Activated T-cell treated with anti-CD3 and anti-CD28 coated beads, Interleukin-2, amount 50 U/mL, for 48 hours (primary cell): ENCODE measurements around the gene RPS15.
"Not testable (repeated sequence)": the region's sequence is repeated elsewhere in the genome, so short reads cannot be mapped to it uniquely, and the experiment has no call there.

ENCODE experiments used
- DNase-seq, 2 experiments: peaks; one replicate each; pipeline ENCODE4 v3.0.0-alpha.2; 2020

The RPS15 gene

DNA sequence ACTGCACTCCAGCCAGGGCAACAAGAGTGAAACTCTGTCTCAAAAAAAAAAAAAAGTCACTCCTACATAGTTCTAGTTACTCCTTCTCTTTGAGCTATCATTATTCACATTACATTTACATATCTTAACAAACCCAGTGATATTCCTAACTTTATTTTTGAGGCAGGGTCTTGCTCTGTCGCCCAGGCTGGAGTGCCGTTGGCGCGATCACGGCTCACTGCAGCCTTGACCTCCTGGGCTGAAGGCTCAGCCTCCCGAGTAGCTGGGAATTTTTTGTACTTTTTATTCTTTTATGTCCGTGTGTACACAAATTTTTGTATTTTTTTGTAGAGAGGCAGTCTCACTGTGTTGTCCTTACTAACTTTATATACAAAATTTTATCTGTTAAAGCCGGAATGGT is 587 bp upstream of the RPS15 start:
- DNase-seq: no peak

DNA sequence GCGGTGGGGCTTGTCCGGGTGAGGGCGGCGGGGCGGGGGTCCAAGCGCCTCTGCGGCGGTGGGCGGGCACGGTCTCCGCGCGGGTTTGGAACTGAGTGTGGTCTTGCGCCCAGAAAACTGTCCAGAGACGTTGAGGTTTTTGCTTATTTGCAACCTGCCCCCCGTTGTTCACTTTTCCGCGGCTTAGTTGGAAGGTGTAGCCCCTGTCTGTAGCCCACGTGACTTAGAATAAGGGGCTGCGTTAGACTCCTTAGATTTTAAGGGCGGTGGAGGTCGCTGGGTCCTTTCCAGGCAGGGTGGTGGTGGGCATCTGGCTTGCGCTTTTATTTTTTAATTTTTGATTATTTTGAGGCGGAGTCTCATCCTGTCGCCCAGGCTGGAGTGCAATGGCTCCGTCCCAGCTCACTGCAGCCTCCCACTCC is 748 bp downstream of the RPS15 start:
- no peak for DNase-seq

DNA sequence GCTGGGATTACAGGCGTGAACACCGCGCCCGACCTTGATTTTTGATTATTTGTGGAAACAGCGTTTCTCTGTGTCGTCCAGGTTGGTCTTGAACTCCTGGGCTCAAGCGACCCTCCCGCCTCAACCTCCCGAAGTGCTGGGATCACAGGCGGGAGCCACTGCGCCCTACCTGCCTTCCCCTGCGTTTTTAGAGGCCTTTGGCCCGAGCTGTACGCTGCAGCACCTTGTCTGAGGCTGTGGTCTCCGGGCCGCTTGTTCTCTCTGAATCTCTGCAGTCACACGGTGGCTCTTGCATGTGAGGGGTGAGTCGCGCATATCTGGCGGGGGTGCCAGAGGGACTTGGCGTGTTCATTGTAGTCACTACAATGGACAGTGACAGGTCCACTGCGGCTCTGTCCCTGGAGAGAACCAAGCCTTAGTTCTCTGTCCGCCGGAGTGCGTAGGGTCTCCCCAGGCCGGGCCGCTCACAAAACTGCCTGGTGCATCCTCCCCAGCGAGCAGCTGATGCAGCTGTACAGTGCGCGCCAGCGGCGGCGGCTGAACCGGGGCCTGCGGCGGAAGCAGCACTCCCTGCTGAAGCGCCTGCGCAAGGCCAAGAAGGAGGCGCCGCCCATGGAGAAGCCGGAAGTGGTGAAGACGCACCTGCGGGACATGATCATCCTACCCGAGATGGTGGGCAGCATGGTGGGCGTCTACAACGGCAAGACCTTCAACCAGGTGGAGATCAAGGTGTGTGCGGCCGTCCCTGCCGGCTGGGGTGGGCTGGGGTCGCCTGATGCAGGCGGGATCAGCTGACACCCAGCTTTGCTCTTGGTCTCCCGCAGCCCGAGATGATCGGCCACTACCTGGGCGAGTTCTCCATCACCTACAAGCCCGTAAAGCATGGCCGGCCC is 1.6 kb downstream of the RPS15 start:
- DNase-seq: not testable (repeated sequence)

DNA sequence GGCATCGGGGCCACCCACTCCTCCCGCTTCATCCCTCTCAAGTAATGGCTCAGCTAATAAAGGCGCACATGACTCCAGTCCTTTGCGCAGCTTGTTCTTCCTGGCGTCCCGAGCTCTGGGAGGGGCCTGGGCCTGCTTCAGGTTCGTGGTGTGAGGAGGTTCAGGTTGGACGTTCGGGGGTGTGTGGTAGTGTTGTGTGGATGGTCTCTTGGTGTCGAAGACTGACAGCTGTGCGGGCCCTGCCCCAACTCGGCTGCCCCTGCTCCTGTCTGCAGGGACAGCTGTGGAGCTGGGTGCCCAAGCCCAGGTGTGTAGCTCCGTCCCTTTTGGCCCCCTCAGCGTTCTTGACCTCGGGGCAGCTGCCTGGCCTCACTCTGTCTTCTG is 2.2 kb downstream of the RPS15 start:
- no peak for DNase-seq

DNA sequence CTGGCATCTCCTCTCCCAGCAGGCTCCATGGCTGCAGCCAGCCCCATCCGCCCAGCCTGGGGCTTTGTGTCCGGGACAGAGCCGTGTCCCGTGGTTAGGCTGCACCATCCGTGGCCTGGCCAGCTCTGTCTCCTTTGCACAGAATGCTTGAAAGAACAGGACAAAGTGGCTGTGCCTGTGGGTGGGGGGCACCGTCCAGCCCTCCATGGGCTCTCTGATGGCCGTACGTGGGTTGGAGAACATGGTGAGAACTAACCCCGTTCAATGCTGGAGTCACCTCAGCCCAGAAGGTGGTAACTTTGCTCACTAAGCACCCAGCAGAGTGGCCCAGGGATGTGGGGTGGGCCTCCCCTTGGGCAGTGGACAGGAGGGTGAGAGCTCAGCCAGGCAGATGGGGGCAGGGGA is 2.8 kb downstream of the RPS15 start:
- DNase-seq: no peak

DNA sequence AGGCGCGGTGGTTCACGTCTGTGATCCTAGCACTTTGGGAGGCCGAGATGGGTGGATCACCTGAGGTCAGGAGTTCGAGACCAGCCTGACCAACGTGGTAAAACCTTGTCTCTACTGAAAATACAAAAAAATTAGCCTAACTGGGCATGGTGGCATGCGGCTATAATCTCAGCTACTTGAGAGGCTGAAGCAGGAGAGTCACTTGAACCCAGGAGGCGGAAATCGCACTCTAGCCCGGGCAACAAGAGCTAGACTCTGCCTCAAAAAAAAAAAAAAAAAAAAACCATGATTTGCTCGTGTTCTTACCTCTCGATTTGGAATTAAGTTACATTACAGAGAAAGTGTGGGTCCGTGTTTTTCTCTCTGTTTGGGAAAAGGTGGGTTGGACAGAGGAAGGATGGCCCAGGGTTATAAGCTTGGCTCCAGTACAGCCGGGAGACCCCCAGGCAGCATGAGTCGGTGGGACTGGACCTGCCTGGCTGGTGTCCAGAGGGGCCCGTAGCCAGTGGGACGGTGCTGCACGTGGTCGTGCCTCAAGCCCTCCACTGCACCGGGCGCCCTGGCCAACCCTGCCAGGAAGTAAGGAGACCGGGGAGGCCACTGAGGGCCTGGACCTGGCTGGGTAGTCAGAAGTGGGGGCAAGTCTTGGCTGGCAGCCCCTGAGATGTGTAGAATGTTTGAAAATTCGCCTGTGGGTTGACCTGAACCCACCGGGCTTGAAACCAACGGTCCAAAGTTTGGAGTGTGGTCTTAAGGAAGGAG is 3.7 kb downstream of the RPS15 start:
- DNase-seq: no peak

DNA sequence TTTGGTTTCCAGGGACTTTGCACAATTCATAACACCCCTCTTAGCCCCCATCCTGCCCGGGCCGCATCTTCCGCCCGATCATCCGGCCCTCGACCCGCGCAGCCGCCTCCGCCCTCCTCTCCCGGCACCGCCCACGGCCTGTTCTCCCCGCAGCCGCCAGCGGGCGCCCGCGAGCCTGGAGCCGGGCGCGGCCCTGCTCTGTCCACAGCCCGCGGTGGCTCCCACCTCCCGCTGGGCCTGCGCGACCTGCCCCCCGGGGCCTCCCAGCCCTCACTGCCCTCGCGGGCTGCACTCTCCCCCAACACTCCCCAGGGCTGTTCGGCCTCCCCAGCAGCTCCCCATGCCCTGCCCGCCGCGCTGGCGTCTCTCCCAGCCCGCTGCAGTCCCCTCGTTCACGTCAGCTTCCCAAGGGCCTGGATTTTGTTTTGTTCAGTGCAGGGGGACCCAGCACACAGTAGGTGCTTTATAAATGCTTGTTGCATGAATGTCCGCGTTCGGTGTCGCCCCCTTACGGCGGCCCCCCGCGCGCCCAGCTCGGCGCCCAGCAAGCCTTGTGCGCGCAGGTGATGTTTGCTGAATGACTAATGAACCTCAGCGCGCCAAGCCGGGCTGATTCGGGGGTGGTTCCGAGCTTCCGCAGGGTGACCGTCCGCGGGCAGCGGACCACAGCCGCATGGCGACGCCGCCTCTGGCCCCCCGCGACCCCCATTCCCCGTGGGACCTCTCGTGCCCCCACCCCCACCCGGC is 7.2 kb downstream of the RPS15 start:
- DNase-seq: peak; percentile 86 to 90

DNA sequence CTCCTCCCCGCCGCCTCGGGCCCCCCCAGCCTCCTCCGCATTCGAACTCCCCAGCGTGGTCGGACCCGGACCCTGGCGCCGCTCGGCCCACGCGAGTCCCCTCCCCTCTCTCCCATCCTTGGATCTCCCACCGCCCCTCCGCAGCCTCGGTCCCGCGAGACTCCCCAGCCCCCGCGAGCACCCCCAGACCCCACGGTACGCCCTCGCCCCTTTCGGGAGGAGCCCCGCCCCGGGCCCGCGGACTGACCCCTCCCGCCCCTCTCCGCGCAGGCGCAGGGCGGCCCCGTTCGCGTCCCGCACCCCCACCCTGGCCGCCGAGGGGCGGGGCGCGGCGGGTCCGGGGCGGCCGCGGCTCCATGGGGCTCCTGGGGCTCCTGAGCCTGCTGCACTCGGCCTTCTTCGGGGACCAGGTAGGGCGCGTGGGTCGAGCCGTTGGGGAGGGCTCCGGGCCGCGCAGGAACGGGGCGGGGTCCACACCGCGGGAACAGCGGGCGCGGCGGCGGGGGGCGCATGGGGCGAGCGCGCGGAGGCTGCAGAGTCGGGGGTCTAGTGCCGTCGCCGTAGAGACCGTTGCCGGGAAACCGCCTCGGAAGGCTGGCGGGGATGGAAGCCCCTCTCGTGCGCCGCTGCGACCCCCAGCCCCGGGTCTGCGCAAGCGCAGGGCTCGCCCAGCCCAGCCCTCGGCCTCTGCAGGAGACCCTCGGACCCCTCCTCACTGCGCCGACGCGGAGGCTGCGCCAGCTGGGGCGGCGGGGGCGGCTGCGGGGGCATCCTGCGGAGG is 7.9 kb downstream of the RPS15 start:
- DNase-seq: peak in 1 of 2 experiments; percentile 49

DNA sequence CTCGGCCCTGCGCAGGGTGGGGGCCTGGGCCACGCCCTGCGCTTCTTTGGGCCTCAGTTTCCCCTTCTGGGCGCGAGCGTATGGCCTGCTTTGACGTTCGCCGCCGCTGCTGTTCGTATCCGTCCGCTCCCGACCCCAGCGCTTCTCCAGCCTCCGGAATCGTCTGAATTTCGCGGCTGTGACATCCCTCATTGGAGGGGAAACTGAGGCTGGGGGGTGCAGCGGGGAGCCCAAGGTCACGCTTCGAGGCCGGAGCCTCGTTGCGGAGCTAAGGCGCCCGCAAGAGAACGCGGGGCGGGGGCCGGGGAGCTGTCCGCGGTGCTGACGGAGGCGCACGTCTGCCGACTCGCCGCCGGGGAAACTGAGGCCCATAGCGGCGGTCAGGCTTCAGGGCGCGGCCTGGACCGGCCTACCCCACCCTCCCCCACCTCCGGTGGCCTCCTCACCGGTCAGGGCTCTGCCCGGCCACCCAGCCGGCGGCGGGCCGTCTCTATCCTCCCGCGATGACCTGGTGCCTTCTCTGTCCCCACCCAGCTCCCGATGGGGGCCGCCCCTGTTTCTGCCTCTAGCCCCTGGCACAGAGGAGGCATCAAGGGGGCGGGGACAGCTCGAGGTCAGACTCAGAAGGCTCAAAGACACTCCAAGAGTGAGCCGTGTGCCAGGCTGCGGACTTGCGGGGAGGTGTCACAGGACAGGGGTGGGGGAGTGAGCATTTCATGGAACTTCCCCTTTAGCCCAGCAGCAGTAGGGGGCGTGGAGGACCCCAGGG is 8.7 kb downstream of the RPS15 start:
- no peak for DNase-seq

DNA sequence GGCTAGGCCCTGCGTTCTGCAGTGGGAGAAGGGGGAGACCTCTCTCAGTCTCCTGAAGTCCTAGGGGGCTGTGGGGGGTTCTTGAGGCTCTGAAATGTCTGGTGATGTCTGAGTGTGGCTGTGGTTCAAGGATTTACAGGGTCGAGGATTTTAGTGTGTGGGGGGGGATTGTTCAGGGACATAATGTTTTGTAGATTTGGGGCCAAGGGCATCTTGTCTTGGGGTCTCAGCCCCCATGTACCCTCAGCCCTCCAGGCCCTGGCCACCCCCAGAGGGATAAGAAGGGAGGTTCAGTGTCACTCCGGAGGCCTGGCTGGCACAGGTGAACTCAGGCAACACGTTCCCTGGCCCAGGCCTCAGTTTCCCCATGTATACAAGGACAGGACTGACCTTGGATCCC is 9.3 kb downstream of the RPS15 start:
- no peak for DNase-seq

DNA sequence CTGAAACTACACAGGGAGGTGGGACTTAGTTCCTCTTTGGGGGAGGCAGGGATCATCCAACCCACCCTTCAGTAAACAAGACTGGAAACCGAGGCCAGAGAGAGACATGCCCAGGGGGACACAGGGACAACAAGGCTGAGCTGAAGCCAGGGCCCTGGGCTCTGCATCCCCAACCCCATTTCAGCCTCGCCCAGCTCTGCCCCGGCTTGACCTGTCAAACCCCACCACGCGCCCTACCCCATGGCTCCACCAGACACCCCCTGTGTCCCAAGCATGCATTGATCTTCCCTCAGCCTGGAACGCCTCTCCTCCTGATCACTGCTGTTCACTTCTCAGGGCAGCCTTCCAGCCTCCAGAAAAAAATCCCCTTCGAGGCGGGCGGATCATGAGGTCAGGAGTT is 9.7 kb downstream of the RPS15 start:
- DNase-seq: no peak

DNA sequence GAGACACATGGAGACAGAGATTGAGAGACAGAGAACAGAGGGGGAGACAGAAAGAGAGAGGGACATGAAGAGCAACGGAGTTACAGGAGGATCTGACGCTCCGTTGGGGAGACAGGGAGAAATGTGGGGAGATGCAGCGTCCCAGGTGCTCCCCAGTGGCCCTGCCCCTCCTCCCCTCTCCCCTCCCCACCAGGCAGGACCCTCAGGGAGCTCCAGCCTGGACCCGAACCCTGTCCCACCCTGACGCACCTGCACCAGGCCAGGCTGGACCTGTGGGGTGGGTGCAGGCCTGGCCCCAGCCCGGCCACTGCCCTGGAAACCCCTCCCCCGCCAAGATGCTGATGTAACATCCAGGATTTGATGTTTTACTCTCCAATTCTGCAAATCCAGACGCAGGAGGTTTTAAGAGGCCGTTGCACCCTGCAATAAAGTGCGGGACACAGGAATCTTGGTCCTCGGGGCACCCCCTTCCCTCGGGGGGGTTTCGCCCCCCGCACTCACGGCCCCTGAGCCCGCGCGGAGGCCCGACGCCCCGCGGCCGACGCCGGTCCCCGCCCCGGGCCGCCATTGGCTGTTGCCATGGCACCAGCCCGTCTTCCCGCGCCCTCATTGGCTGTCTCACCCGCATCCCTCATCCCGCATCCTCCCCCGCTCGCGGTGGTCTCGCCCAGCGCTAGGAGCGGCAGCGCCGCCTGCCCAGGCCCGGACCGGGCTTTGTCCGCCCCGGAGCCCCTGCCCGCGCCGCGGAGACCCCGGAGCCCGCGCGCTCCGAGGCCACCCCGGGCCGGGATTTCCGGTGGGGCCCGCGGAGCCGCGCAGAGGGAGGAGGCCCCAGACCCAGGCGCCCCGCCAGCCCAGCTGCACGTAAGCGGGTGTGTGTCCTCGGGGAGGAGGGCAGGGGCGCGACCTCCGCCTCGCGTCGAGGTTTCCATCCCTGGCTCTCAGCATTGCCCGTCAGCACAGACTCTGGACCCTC is 11.6 kb downstream of the RPS15 start, which contains the start of gene APC2:
Gene APC2 (plus strand): TSS at position 655 of the 976 bp plus-strand sequence. CDS start 2,881 bp downstream, outside the sequence.
- DNase-seq: peak in 1 of 2 experiments; percentile 61

DNA sequence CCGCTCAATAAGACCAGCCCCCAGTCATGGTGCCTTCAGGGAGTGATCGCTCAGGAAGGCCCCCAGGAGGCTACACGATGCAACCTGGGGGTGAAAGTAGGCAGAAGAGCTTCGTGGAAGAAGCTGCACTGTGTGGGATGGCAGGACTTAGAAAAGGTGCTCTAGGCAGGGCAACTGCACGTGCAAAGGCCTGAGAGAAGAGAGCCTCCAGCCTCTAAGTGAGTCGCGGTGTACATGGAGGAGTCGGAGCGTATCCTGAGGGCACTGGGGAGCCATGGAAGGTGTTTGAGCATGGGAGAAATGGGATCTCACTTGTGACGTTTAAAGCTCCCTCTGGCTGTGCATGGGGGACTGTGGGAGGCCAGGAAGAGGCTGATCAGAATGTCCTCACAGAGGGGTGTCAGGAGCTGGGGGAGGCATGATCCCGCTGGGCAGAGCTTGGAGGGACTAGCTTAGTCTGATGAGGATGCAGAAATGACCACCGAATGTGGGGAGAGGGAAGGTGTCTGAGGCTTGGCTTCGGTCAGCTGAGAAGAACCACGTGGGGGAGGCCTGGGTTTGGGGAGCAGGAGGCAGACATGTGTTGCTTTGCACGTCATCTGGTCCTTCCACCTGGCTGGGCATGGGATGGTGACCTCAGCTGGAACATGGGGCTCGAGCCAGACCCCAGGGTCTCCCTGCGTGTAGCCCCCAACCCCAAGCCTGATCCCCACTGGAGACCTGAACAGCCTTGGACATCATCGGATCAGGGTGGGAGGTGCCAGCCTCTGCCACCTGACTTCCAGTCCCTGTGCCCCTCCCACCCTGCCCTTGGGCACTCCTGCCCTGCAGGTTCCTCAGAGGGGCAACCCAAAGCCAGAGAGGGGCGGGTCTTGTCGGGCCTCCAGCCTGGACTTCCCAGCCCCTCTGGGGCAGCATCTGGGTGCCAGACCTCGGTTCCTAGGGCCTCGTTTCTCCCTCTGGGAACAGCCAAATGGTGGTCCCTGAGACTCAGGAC is 12.8 kb downstream of the RPS15 start:
- DNase-seq: no peak

DNA sequence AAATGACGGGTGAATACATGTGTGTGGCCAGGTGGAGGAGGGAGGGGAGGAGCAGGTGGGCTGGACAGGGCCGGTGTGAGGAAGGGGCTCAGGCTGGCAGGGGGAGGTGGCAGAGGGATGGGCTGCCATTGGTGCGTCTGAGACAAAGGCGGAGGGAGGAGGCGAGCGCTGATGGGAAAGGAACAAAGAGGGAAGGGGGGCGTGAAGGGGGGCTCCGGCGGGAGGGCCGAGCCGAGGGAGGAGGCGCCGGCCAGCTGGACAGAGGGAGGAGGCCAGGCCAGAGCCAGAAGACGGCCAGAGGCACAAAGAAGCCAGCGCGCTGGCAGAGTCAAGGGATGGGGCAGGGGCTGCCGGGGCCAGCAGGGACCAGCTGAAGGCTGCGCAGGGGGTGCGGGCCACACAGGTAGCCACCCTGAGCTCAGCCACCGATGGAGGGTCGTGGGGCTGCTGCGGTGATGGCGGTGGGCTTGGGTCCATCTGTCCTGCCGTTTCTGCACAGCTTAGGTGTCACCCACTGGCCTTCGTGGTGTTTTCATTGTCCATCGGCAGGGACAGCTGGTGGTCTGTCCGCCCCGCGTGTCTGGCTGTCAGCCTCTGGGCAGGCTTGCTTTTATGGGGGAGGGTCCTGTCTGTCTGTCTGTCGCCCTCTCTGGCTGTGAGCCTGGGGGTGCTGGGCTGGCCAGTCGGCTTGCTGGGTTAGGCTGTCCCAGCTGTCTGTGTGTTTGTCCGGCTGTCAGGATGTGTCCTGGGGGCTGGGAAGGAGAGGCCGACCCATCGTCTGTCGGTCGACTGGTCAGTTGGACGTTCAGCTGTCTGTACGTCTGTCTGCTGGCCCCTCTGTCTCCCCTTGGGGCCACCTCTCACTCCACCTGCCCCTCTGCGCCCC is 14.0 kb downstream of the RPS15 start:
- no peak for DNase-seq

DNA sequence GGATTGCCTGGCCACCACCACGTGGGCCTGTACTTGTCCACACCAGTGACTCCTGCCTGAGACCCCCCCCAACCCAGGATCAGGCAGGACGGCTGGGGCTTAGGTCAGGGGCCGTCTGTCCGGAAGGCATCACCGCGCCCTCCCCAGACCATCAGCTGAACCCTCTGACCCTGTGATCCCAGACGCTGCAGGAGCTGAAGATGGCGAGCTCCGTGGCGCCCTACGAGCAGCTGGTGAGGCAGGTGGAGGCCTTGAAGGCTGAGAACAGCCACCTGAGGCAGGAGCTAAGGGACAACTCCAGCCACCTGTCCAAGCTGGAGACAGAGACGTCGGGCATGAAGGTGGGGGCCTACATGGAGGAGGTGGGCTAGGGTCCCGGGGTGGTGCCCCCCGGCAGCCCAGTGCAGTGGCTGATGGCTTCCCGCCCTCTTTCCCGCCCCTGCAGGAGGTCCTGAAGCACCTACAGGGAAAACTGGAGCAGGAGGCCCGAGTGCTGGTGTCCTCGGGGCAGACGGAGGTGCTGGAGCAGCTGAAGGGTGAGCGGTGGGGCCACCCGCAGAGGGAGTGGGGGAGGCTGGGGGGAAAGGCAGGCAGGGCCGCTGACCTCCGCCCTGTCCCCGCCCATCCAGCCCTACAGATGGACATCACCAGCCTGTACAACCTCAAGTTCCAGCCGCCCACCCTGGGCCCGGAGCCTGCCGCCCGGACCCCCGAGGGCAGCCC is 14.8 kb downstream of the RPS15 start:
- no peak for DNase-seq

DNA sequence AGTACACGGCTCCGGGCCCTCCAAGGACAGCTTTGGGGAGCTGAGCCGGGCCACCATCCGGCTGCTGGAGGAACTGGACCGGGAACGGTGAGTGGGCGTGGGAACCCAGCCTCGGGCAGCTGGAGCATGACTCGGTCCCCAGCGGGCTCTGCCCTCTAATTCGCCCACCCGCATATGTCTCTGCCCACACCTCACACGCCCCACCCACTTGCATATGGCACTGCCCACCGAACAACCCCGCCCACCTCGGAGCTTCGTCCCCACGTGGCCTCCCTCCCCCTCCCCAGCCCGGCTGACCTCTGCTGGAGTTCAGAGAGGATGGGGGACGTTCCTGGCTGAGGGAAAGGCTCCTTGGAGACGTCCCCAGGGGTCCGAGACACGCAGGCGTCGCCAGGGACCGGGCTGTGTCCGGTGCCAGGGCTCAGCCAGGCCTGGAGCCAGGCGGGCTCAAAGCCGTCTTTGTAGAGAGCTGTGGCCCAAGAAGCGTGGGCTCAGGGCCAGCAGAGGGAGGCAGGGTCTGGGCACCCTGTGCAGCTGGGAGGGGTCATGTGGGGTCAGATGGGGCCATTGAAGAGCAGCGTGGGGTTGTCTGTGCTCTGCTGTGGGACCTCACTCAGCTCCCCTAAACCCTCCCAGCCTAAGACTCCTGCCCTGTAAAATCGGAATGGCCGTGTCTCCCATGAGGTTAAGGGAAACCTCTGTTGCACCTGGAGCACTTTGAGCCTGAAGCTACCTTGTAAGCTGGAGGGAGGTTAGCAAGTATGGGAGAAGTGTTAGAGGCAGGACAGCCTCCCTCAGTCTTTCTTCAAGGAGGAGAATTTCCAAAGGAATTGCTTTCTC is 15.5 kb downstream of the RPS15 start:
- DNase-seq: no peak
